Cardiac muscle cell (in vitro differentiated cells and primary cell): ENCODE data around the gene PPP4C. TPM values are rescaled to one million over a fixed set of nuclear protein-coding genes. Genes with fewer than 3 reads are reported as not detected.

Experiments
- DNase-seq, 2 donors: peaks; one replicate each; pipeline versions ENCODE4 v3.0.0 to v3.0.0-alpha.2; 2010 to 2017; ENCODE audit warnings: low read depth in 1 of 2, low spot score in 1 of 2
- H3K27ac ChIP-seq: fragments of 200-600 bp; sonication (generic); 2 replicates; pipeline ENCODE4 v1.5.1; 2016
- H3K27me3 ChIP-seq: fragments of 200-600 bp; sonication (generic); 2 replicates; pipeline ENCODE4 v1.6.0; 2016; ENCODE audit warnings: control low read depth
- H3K36me3 ChIP-seq: fragments of 200-600 bp; sonication (generic); 2 replicates; pipeline ENCODE4 v1.5.1; 2016; ENCODE audit warnings: control low read depth
- H3K4me1 ChIP-seq: fragments of 200-600 bp; sonication (generic); 2 replicates; pipeline ENCODE4 v1.8.1; 2017; ENCODE audit warnings: low read depth, mild to moderate bottlenecking, mixed run types
- H3K4me3 ChIP-seq: fragments of 200-600 bp; sonication (generic); 2 replicates; pipeline ENCODE4 v1.5.1; 2016; ENCODE audit warnings: mild to moderate bottlenecking
- H3K9me3 ChIP-seq: fragments of 200-600 bp; sonication (generic); 2 replicates; pipeline ENCODE4 v1.5.1; 2017; ENCODE audit warnings: low read depth, mild to moderate bottlenecking, control low read depth
- polyA plus RNA-seq: library from polyadenylated mRNA; unstranded; fragments of >200 nt; fragmentation: Nextera tagmentation; extraction: Ambion mirVana; gene quantifications from 2 replicates; pipeline ENCODE4 v1.2.1, GENCODE V29; 2016
- total RNA-seq: library from RNA; depleted of rRNA; stranded (reverse); fragments of >200 nt; gene quantifications from 2 replicates; pipeline ENCODE4 v1.2.3, GENCODE V29; 2016
- TF ChIP-seq, protein P1 (sequence below): IDR thresholded peaks from 2 replicates; pipeline ENCODE4 v1.5.1; 2012; ENCODE audit warnings: low read depth, mild to moderate bottlenecking, low read length

Gene PPP4C
- total and polyA plus RNA-seq, 2 experiments from 2014 or later = 94.3 to 217 TPM

DNA sequence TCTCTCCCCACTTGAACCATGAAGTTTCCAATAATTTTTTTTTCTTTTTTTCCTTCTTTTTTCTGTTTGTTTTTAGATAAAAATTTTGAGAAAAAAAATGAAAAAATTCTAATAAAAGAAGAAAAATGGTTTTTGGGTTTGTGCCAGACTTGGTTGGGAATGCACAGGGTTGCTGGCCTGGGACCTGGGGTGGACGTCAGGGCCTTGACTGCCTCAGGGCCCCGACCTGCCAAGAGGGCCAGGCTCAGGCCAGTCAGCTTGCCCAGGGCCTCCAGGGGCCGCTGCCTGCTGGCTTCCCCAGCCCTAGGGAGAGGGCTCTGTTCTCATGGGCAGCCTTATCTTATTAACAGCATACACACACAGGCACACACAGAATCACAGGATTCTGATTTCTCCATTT, 9.5 kb downstream of the PPP4C start:
- TF ChIP-seq, protein P1, sequence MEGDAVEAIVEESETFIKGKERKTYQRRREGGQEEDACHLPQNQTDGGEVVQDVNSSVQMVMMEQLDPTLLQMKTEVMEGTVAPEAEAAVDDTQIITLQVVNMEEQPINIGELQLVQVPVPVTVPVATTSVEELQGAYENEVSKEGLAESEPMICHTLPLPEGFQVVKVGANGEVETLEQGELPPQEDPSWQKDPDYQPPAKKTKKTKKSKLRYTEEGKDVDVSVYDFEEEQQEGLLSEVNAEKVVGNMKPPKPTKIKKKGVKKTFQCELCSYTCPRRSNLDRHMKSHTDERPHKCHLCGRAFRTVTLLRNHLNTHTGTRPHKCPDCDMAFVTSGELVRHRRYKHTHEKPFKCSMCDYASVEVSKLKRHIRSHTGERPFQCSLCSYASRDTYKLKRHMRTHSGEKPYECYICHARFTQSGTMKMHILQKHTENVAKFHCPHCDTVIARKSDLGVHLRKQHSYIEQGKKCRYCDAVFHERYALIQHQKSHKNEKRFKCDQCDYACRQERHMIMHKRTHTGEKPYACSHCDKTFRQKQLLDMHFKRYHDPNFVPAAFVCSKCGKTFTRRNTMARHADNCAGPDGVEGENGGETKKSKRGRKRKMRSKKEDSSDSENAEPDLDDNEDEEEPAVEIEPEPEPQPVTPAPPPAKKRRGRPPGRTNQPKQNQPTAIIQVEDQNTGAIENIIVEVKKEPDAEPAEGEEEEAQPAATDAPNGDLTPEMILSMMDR = no peak
- no peak overlapping the region for H3K27ac ChIP-seq
- peaks cover 20% of the 10 kb centered on the region for H3K36me3 ChIP-seq

DNA sequence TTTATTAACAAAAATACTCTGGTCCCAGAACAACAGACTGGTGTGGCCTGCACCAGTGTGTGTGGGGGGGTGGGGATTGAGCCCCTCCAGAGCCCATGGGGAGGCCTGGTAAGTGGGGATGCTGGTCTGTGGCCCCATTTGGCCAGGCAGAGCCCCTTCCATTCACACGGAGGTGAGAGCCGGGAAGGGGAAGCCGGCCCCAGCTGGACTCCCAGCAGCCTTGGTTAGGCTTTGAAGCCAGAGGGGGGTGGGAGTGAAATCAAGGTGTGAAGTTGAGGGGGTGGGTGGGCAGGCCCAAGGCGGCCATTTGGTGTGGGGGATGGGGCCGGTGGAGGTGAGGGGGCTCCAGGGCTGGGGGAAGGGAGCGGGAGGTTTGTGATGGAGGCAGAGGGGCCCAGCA, 10.0 kb downstream of the PPP4C start:
- Histone ChIP-seq H3K27ac (no peak overlapping the region), H3K9me3 (no peaks in the 10 kb centered on the region), H3K36me3 (peaks cover 20% of the 10 kb centered on the region), H3K4me3 (no peak overlapping the region), H3K4me1 (no peaks in the 10 kb centered on the region), H3K27me3 (no peaks in the 10 kb centered on the region)
- no peak for DNase-seq
- TF ChIP-seq, protein P1 = no peak

More for the DNA sequence above, 9.5 kb downstream of the PPP4C start:
- H3K27me3 ChIP-seq = no peaks in the 10 kb centered on the region
- no peak for DNase-seq
- no peaks in the 10 kb centered on the region for H3K4me1 ChIP-seq
- no peak overlapping the region for H3K4me3 ChIP-seq
- H3K9me3 ChIP-seq = no peaks in the 10 kb centered on the region

DNA sequence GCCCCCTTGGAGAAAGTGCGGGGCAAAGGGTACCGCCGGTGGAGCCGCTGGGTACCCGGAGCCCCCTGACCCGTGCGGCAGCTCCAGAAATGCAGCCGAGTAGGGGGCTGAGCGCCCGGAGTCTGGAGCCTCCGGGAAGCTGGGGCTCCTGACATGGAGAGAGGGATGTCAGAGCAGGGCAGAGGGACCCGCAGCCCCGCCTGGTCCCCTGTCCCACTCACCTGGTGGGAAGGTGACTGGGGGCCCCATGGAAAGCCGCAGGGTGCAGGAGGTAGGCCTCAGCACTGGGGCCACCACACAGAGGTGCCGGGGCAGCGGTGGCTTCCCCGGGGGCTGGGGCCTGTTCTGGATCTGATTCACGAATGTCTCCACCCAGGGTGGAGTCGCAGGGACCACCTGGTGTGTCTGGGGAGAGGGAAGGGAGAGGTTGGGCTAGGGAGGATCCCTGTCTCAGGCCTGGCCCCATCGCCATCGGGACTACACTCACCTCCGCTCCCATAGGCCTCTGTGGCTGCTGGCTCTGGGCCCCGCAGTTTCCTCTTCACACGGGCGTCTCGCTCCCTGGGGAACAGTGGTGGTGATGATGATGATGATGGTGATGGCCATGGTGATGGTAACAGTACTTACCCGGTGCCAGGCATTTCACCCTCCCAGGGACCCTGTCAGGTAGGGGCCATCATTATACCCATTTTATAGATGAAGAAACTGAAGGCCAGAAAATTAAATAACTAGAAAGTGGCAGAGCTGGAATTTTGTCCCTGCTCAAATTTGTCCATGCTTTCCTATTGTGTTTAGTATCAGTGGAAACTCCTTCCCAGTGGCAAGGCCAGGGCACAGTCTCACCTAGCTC, 10.7 kb downstream of the PPP4C start:
- Histone ChIP-seq H3K4me3 (no peak overlapping the region), H3K36me3 (peaks cover 13% of the 10 kb centered on the region), H3K27me3 (no peaks in the 10 kb centered on the region), H3K27ac (no peak overlapping the region), H3K4me1 (no peaks in the 10 kb centered on the region), H3K9me3 (no peaks in the 10 kb centered on the region)
- TF ChIP-seq, protein P1 = no peak
- no peak for DNase-seq

DNA sequence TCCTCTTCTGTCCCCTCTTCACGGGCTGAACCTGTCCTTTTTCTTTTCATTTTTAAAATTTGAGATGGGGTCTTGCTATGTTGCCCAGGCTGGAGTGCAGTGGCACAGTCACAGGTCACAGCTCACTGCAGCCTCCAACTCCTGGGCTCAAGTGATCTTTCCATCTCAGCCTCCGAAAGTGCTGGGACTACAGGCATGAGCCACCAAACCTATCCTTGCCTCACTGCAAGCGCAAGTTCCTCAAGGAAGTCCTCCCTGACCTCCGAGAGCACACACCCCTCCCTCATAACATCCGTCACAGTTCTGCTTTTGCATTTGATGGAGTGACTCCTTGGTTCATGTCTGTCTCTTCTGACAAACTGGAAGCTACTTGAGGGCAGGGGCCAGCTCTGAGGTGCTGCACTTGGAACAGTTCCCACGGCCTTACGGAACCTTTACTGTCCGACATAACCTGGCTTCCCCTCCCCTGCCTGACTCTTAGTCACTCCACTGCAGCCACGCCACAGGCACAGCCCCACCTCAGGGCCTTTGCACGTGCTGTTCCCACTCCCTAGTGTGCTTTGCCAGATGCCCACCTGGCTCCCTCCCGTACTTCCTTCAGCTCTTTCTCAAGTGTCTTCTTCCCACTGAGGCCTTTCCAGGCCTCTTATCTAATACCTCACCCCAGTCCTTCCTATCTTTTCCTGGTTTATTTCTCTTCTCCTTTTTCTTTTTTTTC, 11.5 kb downstream of the PPP4C start:
- Histone ChIP-seq H3K36me3 (peaks cover 11% of the 10 kb centered on the region), H3K4me3 (no peak overlapping the region), H3K27ac (no peak overlapping the region), H3K9me3 (no peaks in the 10 kb centered on the region), H3K27me3 (no peaks in the 10 kb centered on the region), H3K4me1 (peaks cover 3% of the 10 kb centered on the region)
- TF ChIP-seq, protein P1 = no peak
- DNase-seq = no peak

DNA sequence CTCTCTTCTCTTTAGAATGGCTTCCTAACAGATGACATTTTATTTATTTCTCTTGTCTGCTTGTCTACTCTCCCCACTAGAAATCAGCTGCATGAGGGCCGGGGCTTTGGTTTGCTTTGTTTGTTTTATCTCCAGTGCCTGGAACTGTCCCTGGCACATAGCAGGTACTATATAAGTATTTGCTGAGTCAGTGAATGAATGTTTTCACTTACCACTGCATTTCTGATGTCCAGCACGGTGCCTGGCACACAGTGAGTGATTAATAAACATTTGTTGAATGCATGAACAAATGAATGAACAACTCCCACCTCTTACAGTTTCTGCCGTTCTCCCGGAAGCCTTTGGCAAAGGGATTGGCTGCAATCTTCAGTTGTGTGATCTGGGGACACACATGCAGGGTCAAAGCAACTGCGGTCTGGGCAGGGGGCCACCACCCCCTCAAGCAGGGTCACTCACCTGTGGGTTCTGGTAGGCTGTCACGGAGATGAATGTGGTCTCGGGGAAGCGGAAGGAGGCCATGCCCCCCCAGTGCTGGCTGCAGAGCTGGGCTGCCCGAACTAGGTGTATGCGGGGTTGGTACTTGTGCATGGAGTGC, 12.5 kb downstream of the PPP4C start:
- H3K9me3 ChIP-seq = no peaks in the 10 kb centered on the region
- peaks cover 9% of the 10 kb centered on the region for H3K36me3 ChIP-seq
- TF ChIP-seq, protein P1 = no peak
- no peaks in the 10 kb centered on the region for H3K27me3 ChIP-seq
- H3K27ac ChIP-seq = peak overlapping the region; percentile 11
- no peak overlapping the region for H3K4me3 ChIP-seq
- DNase-seq = no peak
- peaks cover 5% of the 10 kb centered on the region for H3K4me1 ChIP-seq
